T-cell (primary cell): ENCODE results near the gene CAD. TPM values are rescaled to one million over a fixed set of nuclear protein-coding genes. Genes with fewer than 3 reads are reported as not detected.
A peak's percentile ranks its signal among the peaks of the same experiment; 100 is the strongest.

Experiments
- ATAC-seq, 4 experiments: fragments of 200-7000 bp in 3 of 4; fragments of 150-1000 bp in 1 of 4; cut with Tn5 transposase; replicated peaks in 1 of 4; 1 replicate in 3 of 4; 2 replicates in 1 of 4; pipeline ENCODE4 v1.10.0; 2021; ENCODE audit warnings: moderate library complexity in 3 of 4, mild to moderate bottlenecking in 2 of 4, moderate number of reproducible peaks in 1 of 4
- CTCF ChIA-PET, 2 donors: fragments of 300-600 bp; sonication (Branson Sonifier 250); formaldehyde crosslinking; loops; one replicate each; lab custom pipeline; 2022; ENCODE audit warnings: antibody characterized with exemption in 2 of 2; lab: Charles Lee
- POLR2A ChIA-PET, 2 donors: fragments of 300-600 bp; sonication (Branson Sonifier 250); formaldehyde crosslinking; loops; one replicate each; lab custom pipeline; 2022; ENCODE audit warnings: antibody characterized with exemption in 2 of 2; lab: Charles Lee
- DNase-seq, 35 experiments: peaks; one replicate each; pipeline versions ENCODE4 v3.0.0 to v3.0.0-alpha.2; 2013 to 2023
- H3K27ac ChIP-seq: one replicate; pipeline ENCODE4 v1.5.1; 2013; ENCODE audit warnings: low read length
- H3K27me3 ChIP-seq, 2 experiments: replicated peaks in 1 of 2; 1 replicate in 1 of 2; 2 replicates in 1 of 2; pipeline versions ENCODE4 v1.6.1 to v1.7.0; 2013; ENCODE audit warnings: low read length in 1 of 2, mixed read lengths in 1 of 2; ENCODE audit not compliant: control insufficient read depth in 2 of 2, insufficient read depth in 2 of 2; ENCODE audit errors: extremely low read depth in 1 of 2
- H3K36me3 ChIP-seq, 2 donors: 1 replicate in 1 of 2; 2 replicates in 1 of 2; pipeline versions ENCODE4 v1.6.1 to v1.7.0; 2013; ENCODE audit warnings: low read length in 1 of 2; ENCODE audit not compliant: control insufficient read depth in 2 of 2, insufficient read depth in 1 of 2; ENCODE audit errors: extremely low read depth in 1 of 2
- H3K4me1 ChIP-seq, 2 experiments: 1 replicate in 1 of 2; 2 replicates in 1 of 2; pipeline versions ENCODE4 v1.6.1 to v1.7.0; 2013; ENCODE audit warnings: low read length in 2 of 2, mixed read lengths in 1 of 2; ENCODE audit not compliant: insufficient read depth in 2 of 2, control insufficient read depth in 1 of 2; ENCODE audit errors: extremely low read depth in 1 of 2
- H3K4me3 ChIP-seq, 2 donors: 1 replicate in 1 of 2; 2 replicates in 1 of 2; pipeline versions ENCODE4 v1.5.1 to v1.7.0; 2013; ENCODE audit warnings: mild to moderate bottlenecking in 2 of 2, low read length in 1 of 2, moderate library complexity in 1 of 2; ENCODE audit not compliant: control insufficient read depth in 1 of 2; ENCODE audit errors: extremely low read depth in 1 of 2
- H3K9me3 ChIP-seq: 2 replicates; pipeline ENCODE4 v1.7.0; 2013
- H3K27ac Mint-ChIP-seq, 2 donors: one replicate each; pipeline ENCODE4 v1.8.0; 2020 to 2021; ENCODE audit warnings: mild to moderate bottlenecking in 2 of 2, mixed read lengths in 2 of 2
- H3K27me3 Mint-ChIP-seq, 2 donors: one replicate each; pipeline ENCODE4 v1.8.0; 2021 to 2022; ENCODE audit warnings: mixed read lengths in 2 of 2
- H3K36me3 Mint-ChIP-seq: one replicate; pipeline ENCODE4 v1.8.0; 2021; ENCODE audit warnings: mixed read lengths
- H3K4me1 Mint-ChIP-seq, 3 donors: one replicate each; pipeline ENCODE4 v1.8.0; 2020 to 2022; ENCODE audit warnings: mixed read lengths in 3 of 3, mild to moderate bottlenecking in 1 of 3
- H3K4me3 Mint-ChIP-seq, 3 donors: one replicate each; pipeline ENCODE4 v1.8.0; 2020 to 2022; ENCODE audit warnings: mild to moderate bottlenecking in 3 of 3, mixed read lengths in 3 of 3, moderate library complexity in 3 of 3
- H3K9me3 Mint-ChIP-seq, 3 donors: one replicate each; pipeline ENCODE4 v1.8.0; 2020 to 2022; ENCODE audit warnings: mixed read lengths in 3 of 3
- WGBS: methylation state at CpG from one replicate; pipeline ENCODE4 v1.1.5; 2013; ENCODE audit warnings: missing lambda C conversion rate; ENCODE audit not compliant: insufficient coverage; 5-methylcytosine and 5-hydroxymethylcytosine counted together
- total RNA-seq, 35 experiments: library from RNA in 6 of 35; stranded (reverse) in 6 of 35; fragments of 120-200 nt in 1 of 35; gene quantifications; one replicate each; pipeline versions ENCODE4 v1.2.1 to v1.2.4 and lab custom pipeline; 2013 to 2026

CAD gene
- total RNA-seq, 5 donors from 2014 or later (not counting 1 experiment from before 2014, with no cell fraction given) = 38.5 to 78.2 (median 65.4) TPM

DNA sequence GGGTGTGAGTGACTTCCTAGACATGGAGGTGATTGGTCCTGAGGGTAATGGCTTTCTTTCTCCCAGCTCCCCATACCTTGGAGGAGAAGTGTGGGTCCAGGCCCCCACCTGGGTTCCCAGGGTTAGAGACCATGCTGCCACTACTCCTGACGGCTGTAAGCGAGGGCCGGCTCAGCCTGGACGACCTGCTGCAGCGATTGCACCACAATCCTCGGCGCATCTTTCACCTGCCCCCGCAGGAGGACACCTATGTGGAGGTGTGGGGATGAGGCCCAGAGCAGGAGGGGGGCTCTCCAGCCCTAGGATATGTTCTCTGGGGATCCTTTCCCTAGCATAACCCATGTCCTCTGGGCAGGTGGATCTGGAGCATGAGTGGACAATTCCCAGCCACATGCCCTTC, 21.8 kb downstream of the CAD start:
- 92% methylated on average over 2 of the region's 8 CpGs for WGBS
- no peak overlapping the region for H3K4me3 ChIP-seq
- Mint-ChIP-seq H3K4me3 (no peak overlapping the region), H3K27me3 (no peaks in the 10 kb centered on the region), H3K9me3 (no peaks in the 10 kb centered on the region), H3K36me3 (peaks cover 53% of the 10 kb centered on the region), H3K4me1 (peaks cover 6 to 7% (median 6%) of the 10 kb centered on the region in 3 donors), H3K27ac (no peak overlapping the region)
- no peaks in the 10 kb centered on the region for H3K9me3 ChIP-seq
- no peaks in the 10 kb centered on the region for H3K27me3 ChIP-seq
- H3K4me1 ChIP-seq = peaks cover 0 to 10% of the 10 kb centered on the region in 2 experiments
- ATAC-seq = no peak
- H3K27ac ChIP-seq = no peak overlapping the region
- no peak for DNase-seq
- H3K36me3 ChIP-seq = peaks cover 60 to 92% of the 10 kb centered on the region in 2 donors
- POLR2A ChIA-PET = no interaction called here
- CTCF ChIA-PET = no interaction called here

DNA sequence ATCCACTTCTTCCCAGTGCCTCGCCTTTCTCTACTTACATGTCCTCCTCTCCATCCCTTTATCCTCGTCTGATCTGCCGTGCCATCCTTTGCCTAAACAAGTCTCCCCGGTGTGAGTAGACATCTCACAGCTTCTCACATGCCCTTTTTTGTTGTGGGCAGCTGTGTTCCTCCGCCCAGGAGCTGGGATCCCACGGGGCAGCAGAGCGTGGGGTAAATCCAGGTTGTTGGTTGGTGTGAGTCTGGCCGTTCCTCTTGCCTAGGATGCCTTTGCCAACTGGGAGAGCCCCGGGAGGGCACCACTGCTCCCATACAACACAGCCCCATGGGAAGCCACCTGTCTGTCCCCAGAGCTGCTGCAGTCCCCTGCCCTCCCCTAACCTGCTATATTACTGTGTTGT, 23.2 kb downstream of the CAD start:
- H3K27me3 Mint-ChIP-seq = no peaks in the 10 kb centered on the region
- Histone ChIP-seq H3K36me3 (peaks cover 51 to 78% of the 10 kb centered on the region in 2 donors), H3K9me3 (no peaks in the 10 kb centered on the region), H3K27ac (no peak overlapping the region), H3K4me3 (no peak overlapping the region), H3K4me1 (peaks cover 0 to 10% of the 10 kb centered on the region in 2 experiments), H3K27me3 (no peaks in the 10 kb centered on the region)
- no peak for DNase-seq
- no peaks in the 10 kb centered on the region for H3K9me3 Mint-ChIP-seq
- no peak overlapping the region for H3K27ac Mint-ChIP-seq
- ATAC-seq = no peak
- H3K36me3 Mint-ChIP-seq = peaks cover 45% of the 10 kb centered on the region
- peaks cover 6 to 7% (median 6%) of the 10 kb centered on the region in 3 donors for H3K4me1 Mint-ChIP-seq
- POLR2A ChIA-PET = no interaction called here
- H3K4me3 Mint-ChIP-seq = no peak overlapping the region
- WGBS = 80% methylated on average over 2 of the region's 9 CpGs
- CTCF ChIA-PET = no interaction called here

DNA sequence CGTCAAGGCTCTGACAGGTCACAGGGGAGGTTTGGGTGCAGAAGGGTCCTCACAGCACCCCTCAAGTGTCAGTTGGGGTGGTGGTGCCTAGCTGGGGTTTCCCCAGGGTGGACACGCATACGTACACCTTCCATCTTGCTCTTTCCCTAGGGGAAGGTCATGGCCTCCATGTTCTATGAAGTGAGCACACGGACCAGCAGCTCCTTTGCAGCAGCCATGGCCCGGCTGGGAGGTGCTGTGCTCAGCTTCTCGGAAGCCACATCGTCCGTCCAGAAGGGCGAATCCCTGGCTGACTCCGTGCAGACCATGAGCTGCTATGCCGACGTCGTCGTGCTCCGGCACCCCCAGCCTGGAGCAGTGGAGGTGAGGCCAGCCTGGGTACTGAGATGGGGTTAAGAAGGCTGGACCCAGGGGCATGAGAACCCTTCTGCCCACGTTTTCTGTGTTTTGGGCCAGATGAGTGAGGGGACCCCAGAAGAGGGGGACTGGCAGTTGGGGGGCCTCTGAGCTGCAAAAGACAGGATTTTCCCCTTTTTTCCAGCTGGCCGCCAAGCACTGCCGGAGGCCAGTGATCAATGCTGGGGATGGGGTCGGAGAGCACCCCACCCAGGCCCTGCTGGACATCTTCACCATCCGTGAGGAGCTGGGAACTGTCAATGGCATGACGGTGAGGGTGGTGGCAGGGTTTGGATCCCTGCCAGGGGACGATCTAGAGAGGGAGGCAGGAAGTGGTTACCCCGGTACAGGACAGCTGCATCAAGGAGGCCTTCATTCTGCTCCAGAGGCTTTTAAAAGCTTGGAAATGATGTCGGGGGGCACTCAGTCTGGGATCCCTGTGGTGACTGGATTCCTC, 24.8 kb downstream of the CAD start:
- DNase-seq = peak in 4 of 35 experiments; percentile 13 to 20 (median 17)
- no peak overlapping the region for H3K27ac ChIP-seq
- Mint-ChIP-seq H3K4me1 (peaks cover 6 to 7% (median 6%) of the 10 kb centered on the region in 3 donors), H3K27me3 (no peaks in the 10 kb centered on the region), H3K27ac (peak overlapping the region in 1 of 2 donors; percentile 28), H3K36me3 (peaks cover 36% of the 10 kb centered on the region), H3K4me3 (no peak overlapping the region), H3K9me3 (no peaks in the 10 kb centered on the region)
- H3K4me1 ChIP-seq = peaks cover 0 to 10% of the 10 kb centered on the region in 2 experiments
- no peak overlapping the region for H3K4me3 ChIP-seq
- POLR2A ChIA-PET = interaction anchor here in 1 of 2 donors (0.7 kb wide), 1 partner anchor 14 kb away, joined by 3 read pairs; no protein-coding TSS in a partner anchor
- 76% methylated on average over 22 of the region's 24 CpGs for WGBS
- no peaks in the 10 kb centered on the region for H3K27me3 ChIP-seq
- ATAC-seq = peak in 2 of 4 experiments; percentile 38 to 45
- no peaks in the 10 kb centered on the region for H3K9me3 ChIP-seq
- H3K36me3 ChIP-seq = peaks cover 50 to 63% of the 10 kb centered on the region in 2 donors
- CTCF ChIA-PET = no interaction called here

GRCh38 chr2:27242614-27242951, 25.4 kb downstream of the CAD start:
- Histone ChIP-seq H3K27ac (no peak overlapping the region), H3K9me3 (no peaks in the 10 kb centered on the region), H3K4me1 (peaks cover 0 to 10% of the 10 kb centered on the region in 2 experiments), H3K36me3 (peaks cover 45 to 59% of the 10 kb centered on the region in 2 donors), H3K27me3 (no peaks in the 10 kb centered on the region), H3K4me3 (no peak overlapping the region)
- no peak overlapping the region for H3K27ac Mint-ChIP-seq
- H3K4me3 Mint-ChIP-seq = no peak overlapping the region
- peaks cover 6 to 7% (median 6%) of the 10 kb centered on the region in 3 donors for H3K4me1 Mint-ChIP-seq
- DNase-seq (no peak), ATAC-seq (peak in 1 of 4 experiments; percentile 7)
- ChIA-PET POLR2A (no interaction called here), CTCF (no interaction called here)
- peaks cover 31% of the 10 kb centered on the region for H3K36me3 Mint-ChIP-seq
- H3K27me3 Mint-ChIP-seq = no peaks in the 10 kb centered on the region
- H3K9me3 Mint-ChIP-seq = no peaks in the 10 kb centered on the region
- 97% methylated on average over 16 of the region's 16 CpGs for WGBS

DNA sequence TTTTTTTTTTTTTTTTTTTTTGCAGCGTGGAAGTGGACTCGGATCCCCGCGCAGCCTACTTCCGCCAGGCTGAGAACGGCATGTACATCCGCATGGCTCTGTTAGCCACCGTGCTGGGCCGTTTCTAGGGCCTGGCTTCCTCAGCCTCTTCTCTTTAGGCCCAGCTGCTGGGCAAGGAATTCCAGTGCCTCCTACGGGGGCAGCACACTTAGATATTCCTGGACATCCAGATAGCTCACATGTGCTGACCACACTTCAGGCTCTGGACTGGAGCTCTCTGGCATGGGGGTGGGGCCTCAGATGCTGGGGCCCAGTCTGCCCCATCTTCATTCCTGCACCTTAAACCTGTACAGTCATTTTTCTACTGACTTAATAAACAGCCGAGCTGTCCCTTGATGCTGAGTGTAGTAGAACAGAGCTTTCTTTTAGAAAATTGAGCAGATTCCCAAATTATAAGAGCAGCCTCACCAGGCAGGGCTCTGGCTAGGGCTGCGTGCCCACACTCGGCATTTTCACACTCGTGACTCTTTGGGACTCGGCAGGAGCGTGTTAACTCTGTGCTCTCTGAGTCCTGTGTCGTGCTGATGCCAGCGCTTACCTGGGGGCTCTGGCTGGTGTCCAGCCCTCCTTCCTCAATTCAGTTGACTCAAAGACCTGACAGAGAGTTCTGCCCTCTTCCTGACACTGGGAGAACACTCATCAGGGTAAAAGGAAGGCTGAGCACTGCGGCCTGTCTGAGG, 26.4 kb downstream of the CAD start:
- Mint-ChIP-seq H3K27ac (no peak overlapping the region), H3K4me3 (no peak overlapping the region), H3K4me1 (peaks cover 6 to 7% (median 6%) of the 10 kb centered on the region in 3 donors), H3K27me3 (peaks cover 0 to 4% of the 10 kb centered on the region in 2 donors), H3K36me3 (peaks cover 27% of the 10 kb centered on the region), H3K9me3 (no peaks in the 10 kb centered on the region)
- Histone ChIP-seq H3K27me3 (no peaks in the 10 kb centered on the region), H3K4me1 (peaks cover 0 to 10% of the 10 kb centered on the region in 2 experiments), H3K4me3 (no peak overlapping the region), H3K27ac (no peak overlapping the region), H3K9me3 (no peaks in the 10 kb centered on the region), H3K36me3 (peaks cover 38 to 49% of the 10 kb centered on the region in 2 donors)
- DNase-seq (no peak), ATAC-seq (no peak)
- CTCF ChIA-PET = no interaction called here
- 98% methylated on average over 17 of the region's 19 CpGs for WGBS
- POLR2A ChIA-PET = interaction anchor here in 1 of 2 donors (0.5 kb wide), 1 partner anchor 101 kb away, joined by 5 read pairs; no protein-coding TSS in a partner anchor

DNA sequence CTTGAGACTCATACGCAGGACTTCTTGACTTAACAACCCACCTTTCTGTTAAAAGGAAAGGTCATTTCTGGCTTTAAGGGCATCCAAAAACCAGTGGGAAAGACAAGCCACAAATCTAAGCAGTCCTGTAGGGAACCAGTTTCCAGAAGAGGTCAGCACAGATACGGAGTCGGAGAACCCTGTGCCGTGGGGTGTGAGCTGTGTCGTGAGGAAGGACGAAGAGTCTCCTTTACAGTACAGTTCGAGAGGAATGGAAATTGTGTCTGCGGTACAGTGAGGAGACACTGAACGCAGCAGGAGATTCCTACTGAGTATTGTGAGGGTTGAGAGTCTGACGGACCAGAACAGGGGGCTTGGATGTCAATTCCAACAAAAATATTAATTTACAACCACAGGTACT, 27.9 kb downstream of the CAD start:
- H3K36me3 ChIP-seq = peaks cover 23 to 34% of the 10 kb centered on the region in 2 donors

More for the DNA sequence above, 27.9 kb downstream of the CAD start:
- ATAC-seq (no peak), DNase-seq (no peak)
- WGBS = no CpG with 5 or more reads among the region's 10 CpGs
- Mint-ChIP-seq H3K4me1 (peaks cover 6 to 7% (median 6%) of the 10 kb centered on the region in 3 donors), H3K9me3 (no peaks in the 10 kb centered on the region), H3K4me3 (no peak overlapping the region), H3K27me3 (peaks cover 0 to 8% of the 10 kb centered on the region in 2 donors), H3K36me3 (peaks cover 15% of the 10 kb centered on the region), H3K27ac (no peak overlapping the region)
- ChIA-PET CTCF (no interaction called here), POLR2A (no interaction called here)
- H3K27me3 ChIP-seq = peaks cover 0 to 8% of the 10 kb centered on the region in 2 experiments
- peaks cover 0 to 13% of the 10 kb centered on the region in 2 experiments for H3K4me1 ChIP-seq
- H3K27ac ChIP-seq = no peak overlapping the region
- no peak overlapping the region for H3K4me3 ChIP-seq
- no peaks in the 10 kb centered on the region for H3K9me3 ChIP-seq
